ENCODE measurements around the gene CSMD2. TPM values are rescaled to one million over a fixed set of nuclear protein-coding genes. Genes with fewer than 3 reads are reported as not detected.

The CSMD2 gene
- total RNA-seq, 1 donor from 2014 or later, result 0.52 TPM

- H3K27ac ChIP-seq (ENCODE audit: low read depth, low read length), result no peak overlapping the region
- no peaks in the 10 kb centered on the region for H3K9me3 ChIP-seq (ENCODE audit: control insufficient read depth in 3 of 3, low read length in 3 of 3)
- no peaks in the 10 kb centered on the region for H3K4me1 ChIP-seq (ENCODE audit: control insufficient read depth in 3 of 3, insufficient read depth in 3 of 3, low read length in 3 of 3)
- H3K27me3 ChIP-seq (ENCODE audit: control insufficient read depth in 3 of 3, insufficient read depth in 3 of 3, low read length in 3 of 3), result peaks cover 0 to 3% (median 3%) of the 10 kb centered on the region in 3 donors
- no peaks in the 10 kb centered on the region for H3K36me3 ChIP-seq (ENCODE audit: control insufficient read depth in 3 of 3, insufficient read depth in 3 of 3, low read length in 3 of 3)
- no peak overlapping the region for H3K9ac ChIP-seq (ENCODE audit: low read depth in 1 of 3, low read length in 3 of 3)
- no peak overlapping the region for H3K4me3 ChIP-seq (ENCODE audit: low read length in 3 of 3)
Observed at GRCh38 chr1:33930346-33931110, 234.5 kb downstream of the CSMD2 start.

GRCh38 chr1:33928251-33928650 is 236.8 kb downstream of the CSMD2 start:
- Histone ChIP-seq H3K27me3 (ENCODE audit: control insufficient read depth in 3 of 3, insufficient read depth in 3 of 3, low read length in 3 of 3) (peaks cover 0 to 3% (median 0%) of the 10 kb centered on the region in 3 donors), H3K9me3 (ENCODE audit: control insufficient read depth in 3 of 3, low read length in 3 of 3) (no peaks in the 10 kb centered on the region), H3K4me3 (ENCODE audit: low read length in 3 of 3) (no peak overlapping the region), H3K4me1 (ENCODE audit: control insufficient read depth in 3 of 3, insufficient read depth in 3 of 3, low read length in 3 of 3) (no peaks in the 10 kb centered on the region), H3K27ac (ENCODE audit: low read depth, low read length) (no peak overlapping the region), H3K36me3 (ENCODE audit: control insufficient read depth in 3 of 3, insufficient read depth in 3 of 3, low read length in 3 of 3) (no peaks in the 10 kb centered on the region), H3K9ac (ENCODE audit: low read depth in 1 of 3, low read length in 3 of 3) (no peak overlapping the region)

GRCh38 chr1:33927721-33928120 is 237.3 kb downstream of the CSMD2 start:
- Histone ChIP-seq H3K36me3 (ENCODE audit: control insufficient read depth in 3 of 3, insufficient read depth in 3 of 3, low read length in 3 of 3) (no peaks in the 10 kb centered on the region), H3K27ac (ENCODE audit: low read depth, low read length) (no peak overlapping the region), H3K4me3 (ENCODE audit: low read length in 3 of 3) (no peak overlapping the region), H3K9ac (ENCODE audit: low read depth in 1 of 3, low read length in 3 of 3) (no peak overlapping the region), H3K4me1 (ENCODE audit: control insufficient read depth in 3 of 3, insufficient read depth in 3 of 3, low read length in 3 of 3) (no peaks in the 10 kb centered on the region), H3K27me3 (ENCODE audit: control insufficient read depth in 3 of 3, insufficient read depth in 3 of 3, low read length in 3 of 3) (peaks cover 0 to 3% (median 0%) of the 10 kb centered on the region in 3 donors), H3K9me3 (ENCODE audit: control insufficient read depth in 3 of 3, low read length in 3 of 3) (no peaks in the 10 kb centered on the region)

DNA sequence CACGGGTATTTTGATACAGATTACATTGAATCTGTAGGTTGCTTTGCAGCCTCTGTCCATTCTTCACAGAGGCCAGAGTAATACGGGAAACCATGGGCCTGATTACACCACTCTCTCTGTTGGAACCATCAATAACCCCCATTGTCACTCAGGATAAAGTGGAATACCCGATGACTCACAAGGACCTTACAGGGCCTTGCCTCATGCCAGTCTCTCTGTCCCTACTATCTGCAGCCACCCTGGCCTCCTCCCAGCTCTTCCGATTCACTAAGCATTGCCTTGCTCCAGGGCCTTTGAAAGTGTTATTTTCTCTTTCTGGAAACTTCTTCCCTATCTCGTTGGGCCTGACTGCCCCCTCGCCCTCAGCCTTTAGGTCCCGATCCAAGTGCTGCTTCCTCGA is 239.4 kb downstream of the CSMD2 start:
- Histone ChIP-seq H3K27ac (ENCODE audit: low read depth, low read length) (no peak overlapping the region), H3K4me1 (ENCODE audit: control insufficient read depth in 3 of 3, insufficient read depth in 3 of 3, low read length in 3 of 3) (no peaks in the 10 kb centered on the region), H3K9me3 (ENCODE audit: control insufficient read depth in 3 of 3, low read length in 3 of 3) (no peaks in the 10 kb centered on the region), H3K9ac (ENCODE audit: low read depth in 1 of 3, low read length in 3 of 3) (no peak overlapping the region), H3K27me3 (ENCODE audit: control insufficient read depth in 3 of 3, insufficient read depth in 3 of 3, low read length in 3 of 3) (no peaks in the 10 kb centered on the region), H3K4me3 (ENCODE audit: low read length in 3 of 3) (no peak overlapping the region), H3K36me3 (ENCODE audit: control insufficient read depth in 3 of 3, insufficient read depth in 3 of 3, low read length in 3 of 3) (no peaks in the 10 kb centered on the region)

DNA sequence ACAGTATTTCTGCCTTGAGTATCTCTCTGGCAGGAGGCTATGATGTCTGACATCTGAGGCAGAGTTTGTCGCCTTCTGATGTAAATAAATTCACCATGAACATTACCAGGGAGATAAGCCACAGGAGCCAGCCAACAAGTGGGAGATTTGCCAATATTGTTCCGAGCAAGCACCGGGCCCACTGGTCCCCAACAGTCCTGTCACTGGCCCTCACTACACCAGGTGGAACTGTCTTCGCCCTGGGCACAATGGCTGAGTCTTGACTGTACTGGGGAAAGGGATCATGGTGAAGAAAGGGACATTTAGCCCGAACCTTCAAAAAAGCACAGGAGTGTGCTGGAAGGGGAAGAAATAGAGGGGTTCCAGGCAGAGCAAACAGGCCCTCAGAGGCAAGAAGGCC is 243.7 kb downstream of the CSMD2 start:
- H3K9ac ChIP-seq (ENCODE audit: low read depth in 1 of 3, low read length in 3 of 3), result no peak overlapping the region
- H3K27me3 ChIP-seq (ENCODE audit: control insufficient read depth in 3 of 3, insufficient read depth in 3 of 3, low read length in 3 of 3), result peaks cover 0 to 3% (median 0%) of the 10 kb centered on the region in 3 donors
- H3K4me1 ChIP-seq (ENCODE audit: control insufficient read depth in 3 of 3, insufficient read depth in 3 of 3, low read length in 3 of 3), result no peaks in the 10 kb centered on the region
- no peak overlapping the region for H3K27ac ChIP-seq (ENCODE audit: low read depth, low read length)
- H3K9me3 ChIP-seq (ENCODE audit: control insufficient read depth in 3 of 3, low read length in 3 of 3), result no peaks in the 10 kb centered on the region
- no peaks in the 10 kb centered on the region for H3K36me3 ChIP-seq (ENCODE audit: control insufficient read depth in 3 of 3, insufficient read depth in 3 of 3, low read length in 3 of 3)
- H3K4me3 ChIP-seq (ENCODE audit: low read length in 3 of 3), result no peak overlapping the region

DNA sequence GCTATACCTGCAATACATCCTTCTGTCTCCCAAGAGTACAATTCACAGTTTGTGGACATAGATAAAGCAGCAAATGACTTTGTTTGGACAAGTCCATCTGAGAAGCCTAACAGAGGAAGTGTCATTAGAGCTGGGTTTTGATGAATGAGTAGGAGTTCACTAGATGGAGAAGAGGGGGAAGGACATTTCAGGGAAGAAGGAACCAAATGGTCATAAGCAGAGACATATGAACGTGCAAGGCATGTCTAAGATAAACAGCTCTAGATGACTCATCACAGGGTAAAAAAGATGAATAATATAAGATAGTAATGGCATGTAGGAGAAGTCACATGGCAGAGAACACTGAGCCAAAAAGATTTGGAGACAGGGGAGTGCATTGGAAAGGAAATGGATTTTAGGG is 246.7 kb downstream of the CSMD2 start:
- H3K4me3 ChIP-seq (ENCODE audit: low read length in 3 of 3), result no peak overlapping the region
- no peaks in the 10 kb centered on the region for H3K36me3 ChIP-seq (ENCODE audit: control insufficient read depth in 3 of 3, insufficient read depth in 3 of 3, low read length in 3 of 3)
- no peaks in the 10 kb centered on the region for H3K9me3 ChIP-seq (ENCODE audit: control insufficient read depth in 3 of 3, low read length in 3 of 3)
- H3K27ac ChIP-seq (ENCODE audit: low read depth, low read length), result no peak overlapping the region
- H3K9ac ChIP-seq (ENCODE audit: low read depth in 1 of 3, low read length in 3 of 3), result no peak overlapping the region
- H3K4me1 ChIP-seq (ENCODE audit: control insufficient read depth in 3 of 3, insufficient read depth in 3 of 3, low read length in 3 of 3), result no peaks in the 10 kb centered on the region
- H3K27me3 ChIP-seq (ENCODE audit: control insufficient read depth in 3 of 3, insufficient read depth in 3 of 3, low read length in 3 of 3), result peaks cover 0 to 3% (median 2%) of the 10 kb centered on the region in 3 donors

DNA sequence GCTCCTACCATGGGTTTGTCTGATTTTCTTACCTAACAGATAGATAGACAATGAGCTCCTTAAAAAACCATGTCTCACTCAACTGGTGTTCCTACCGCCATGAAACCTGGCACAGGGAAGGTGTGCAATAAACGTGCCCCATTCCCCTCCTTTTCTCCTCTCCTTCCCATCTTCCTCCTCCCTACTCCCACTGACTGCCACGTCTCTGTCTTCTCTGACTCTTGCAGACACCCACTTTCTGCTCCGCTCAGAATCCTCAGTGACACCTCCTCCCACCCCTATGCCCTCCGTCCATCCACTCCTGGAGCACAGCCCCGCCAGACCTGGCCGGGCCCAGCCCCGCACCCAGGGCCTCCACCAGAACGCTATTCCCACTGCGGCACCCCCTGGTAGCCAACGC is 248.2 kb downstream of the CSMD2 start:
- no peak overlapping the region for H3K4me3 ChIP-seq (ENCODE audit: low read length in 3 of 3)
- H3K27me3 ChIP-seq (ENCODE audit: control insufficient read depth in 3 of 3, insufficient read depth in 3 of 3, low read length in 3 of 3), result peaks cover 0 to 8% (median 3%) of the 10 kb centered on the region in 3 donors
- no peaks in the 10 kb centered on the region for H3K36me3 ChIP-seq (ENCODE audit: control insufficient read depth in 3 of 3, insufficient read depth in 3 of 3, low read length in 3 of 3)
- H3K9me3 ChIP-seq (ENCODE audit: control insufficient read depth in 3 of 3, low read length in 3 of 3), result no peaks in the 10 kb centered on the region
- no peak overlapping the region for H3K27ac ChIP-seq (ENCODE audit: low read depth, low read length)
- no peaks in the 10 kb centered on the region for H3K4me1 ChIP-seq (ENCODE audit: control insufficient read depth in 3 of 3, insufficient read depth in 3 of 3, low read length in 3 of 3)
- no peak overlapping the region for H3K9ac ChIP-seq (ENCODE audit: low read depth in 1 of 3, low read length in 3 of 3)

- Histone ChIP-seq H3K27me3 (ENCODE audit: control insufficient read depth in 3 of 3, insufficient read depth in 3 of 3, low read length in 3 of 3) (peaks cover 0 to 13% (median 3%) of the 10 kb centered on the region in 3 donors), H3K4me3 (ENCODE audit: low read length in 3 of 3) (no peak overlapping the region), H3K36me3 (ENCODE audit: control insufficient read depth in 3 of 3, insufficient read depth in 3 of 3, low read length in 3 of 3) (no peaks in the 10 kb centered on the region), H3K4me1 (ENCODE audit: control insufficient read depth in 3 of 3, insufficient read depth in 3 of 3, low read length in 3 of 3) (no peaks in the 10 kb centered on the region), H3K9me3 (ENCODE audit: control insufficient read depth in 3 of 3, low read length in 3 of 3) (no peaks in the 10 kb centered on the region), H3K9ac (ENCODE audit: low read depth in 1 of 3, low read length in 3 of 3) (no peak overlapping the region), H3K27ac (ENCODE audit: low read depth, low read length) (no peak overlapping the region)
Observed at GRCh38 chr1:33914531-33914930, 250.5 kb downstream of the CSMD2 start.

GRCh38 chr1:33908324-33908956 is 256.6 kb downstream of the CSMD2 start:
- Histone ChIP-seq H3K9me3 (ENCODE audit: control insufficient read depth in 3 of 3, low read length in 3 of 3) (no peaks in the 10 kb centered on the region), H3K27me3 (ENCODE audit: control insufficient read depth in 3 of 3, insufficient read depth in 3 of 3, low read length in 3 of 3) (peaks cover 0 to 14% (median 3%) of the 10 kb centered on the region in 3 donors), H3K27ac (ENCODE audit: low read depth, low read length) (no peak overlapping the region), H3K4me1 (ENCODE audit: control insufficient read depth in 3 of 3, insufficient read depth in 3 of 3, low read length in 3 of 3) (no peaks in the 10 kb centered on the region), H3K9ac (ENCODE audit: low read depth in 1 of 3, low read length in 3 of 3) (no peak overlapping the region), H3K4me3 (ENCODE audit: low read length in 3 of 3) (no peak overlapping the region), H3K36me3 (ENCODE audit: control insufficient read depth in 3 of 3, insufficient read depth in 3 of 3, low read length in 3 of 3) (no peaks in the 10 kb centered on the region)

DNA sequence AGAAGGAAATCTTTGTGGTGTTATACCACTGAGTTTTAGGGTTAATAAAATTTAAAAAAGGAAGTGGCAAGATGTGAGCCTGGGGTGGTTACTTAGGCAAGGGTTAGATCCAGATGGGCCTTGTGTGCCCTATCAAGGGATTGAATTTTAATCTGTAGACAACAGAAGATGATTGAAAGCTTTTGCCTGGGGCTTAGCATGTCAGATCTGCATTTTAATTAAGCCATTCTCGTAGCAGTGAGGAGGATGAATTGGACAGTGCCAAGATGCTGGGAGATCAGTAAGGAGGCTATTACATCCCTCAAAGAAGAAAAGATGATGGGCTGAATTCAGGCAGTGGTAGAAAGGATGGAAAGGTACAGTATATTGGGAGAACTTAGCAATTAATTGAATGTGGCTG is 258.9 kb downstream of the CSMD2 start:
- H3K27ac ChIP-seq (ENCODE audit: low read depth, low read length), result no peak overlapping the region
- no peak overlapping the region for H3K9ac ChIP-seq (ENCODE audit: low read depth in 1 of 3, low read length in 3 of 3)
- H3K36me3 ChIP-seq (ENCODE audit: control insufficient read depth in 3 of 3, insufficient read depth in 3 of 3, low read length in 3 of 3), result no peaks in the 10 kb centered on the region
- H3K4me3 ChIP-seq (ENCODE audit: low read length in 3 of 3), result no peak overlapping the region
- peaks cover 0 to 2% (median 0%) of the 10 kb centered on the region in 3 donors for H3K4me1 ChIP-seq (ENCODE audit: control insufficient read depth in 3 of 3, insufficient read depth in 3 of 3, low read length in 3 of 3)
- H3K9me3 ChIP-seq (ENCODE audit: control insufficient read depth in 3 of 3, low read length in 3 of 3), result no peaks in the 10 kb centered on the region
- peaks cover 0 to 6% (median 3%) of the 10 kb centered on the region in 3 donors for H3K27me3 ChIP-seq (ENCODE audit: control insufficient read depth in 3 of 3, insufficient read depth in 3 of 3, low read length in 3 of 3)

Data from skeletal muscle tissue (tissue), 4 donors.